GM18907 (cell line): Measurements from ENCODE around the gene NCAN.
"Not testable (repeated sequence)": the region's sequence is repeated elsewhere in the genome, so short reads cannot be mapped to it uniquely, and the experiment has no call there.

ENCODE experiments used
- ATAC-seq: cut with Tn5 transposase; IDR thresholded peaks from one replicate; pipeline ENCODE4 v1.9.1; 2021; ENCODE audit warnings: mild to moderate bottlenecking, moderate library complexity; ENCODE audit not compliant: unreplicated experiment

The NCAN gene

DNA sequence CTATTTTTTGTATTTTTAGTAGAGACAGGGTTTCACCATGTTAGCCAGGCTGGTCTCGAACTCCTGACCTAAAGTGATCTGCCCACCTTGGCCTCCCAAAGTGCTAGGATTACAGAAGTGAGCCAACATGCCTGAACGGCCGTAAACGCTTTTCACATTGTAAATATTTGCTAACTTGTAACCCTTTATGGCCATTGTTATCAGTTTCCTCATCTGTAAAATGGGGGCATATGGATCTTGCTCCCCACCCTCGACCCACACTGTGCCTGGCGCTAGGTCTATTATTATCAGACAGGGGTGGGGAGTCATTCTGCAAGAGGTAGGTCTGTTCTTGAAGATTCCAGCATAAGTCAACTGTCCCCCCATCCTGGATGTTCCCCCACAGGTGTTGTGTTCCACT, 11.9 kb downstream of the NCAN start:
- no peak for ATAC-seq

DNA sequence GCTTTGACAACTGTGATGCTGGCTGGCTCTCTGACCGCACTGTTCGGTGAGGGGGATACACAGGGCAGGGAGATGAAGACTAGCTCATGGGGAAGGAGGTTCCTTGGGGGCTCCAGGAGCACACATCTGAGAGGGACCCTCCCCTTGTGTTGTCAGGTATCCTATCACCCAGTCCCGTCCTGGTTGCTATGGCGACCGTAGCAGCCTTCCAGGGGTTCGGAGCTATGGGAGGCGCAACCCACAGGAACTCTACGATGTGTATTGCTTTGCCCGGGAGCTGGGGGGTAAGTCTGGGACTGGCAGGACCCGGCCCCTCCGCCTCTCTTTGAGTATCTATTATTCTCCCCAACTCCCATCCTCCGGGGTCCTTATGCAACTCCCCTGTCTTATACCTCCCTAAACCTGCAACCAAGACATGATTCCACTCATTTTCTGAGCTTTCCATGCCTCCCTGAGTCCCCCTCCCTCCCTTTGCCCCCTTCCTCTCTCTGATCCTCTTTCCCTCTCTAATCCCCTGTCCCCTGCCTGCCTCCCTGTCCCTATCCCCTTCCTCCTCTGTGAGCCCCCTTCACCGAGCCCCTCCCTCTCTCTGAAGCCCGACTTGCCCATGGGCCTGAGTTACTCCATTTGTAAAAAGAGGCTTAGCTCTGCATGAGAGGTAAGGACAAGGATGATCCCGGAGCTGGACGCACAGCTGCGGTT, 12.5 kb downstream of the NCAN start:
- no peak for ATAC-seq

DNA sequence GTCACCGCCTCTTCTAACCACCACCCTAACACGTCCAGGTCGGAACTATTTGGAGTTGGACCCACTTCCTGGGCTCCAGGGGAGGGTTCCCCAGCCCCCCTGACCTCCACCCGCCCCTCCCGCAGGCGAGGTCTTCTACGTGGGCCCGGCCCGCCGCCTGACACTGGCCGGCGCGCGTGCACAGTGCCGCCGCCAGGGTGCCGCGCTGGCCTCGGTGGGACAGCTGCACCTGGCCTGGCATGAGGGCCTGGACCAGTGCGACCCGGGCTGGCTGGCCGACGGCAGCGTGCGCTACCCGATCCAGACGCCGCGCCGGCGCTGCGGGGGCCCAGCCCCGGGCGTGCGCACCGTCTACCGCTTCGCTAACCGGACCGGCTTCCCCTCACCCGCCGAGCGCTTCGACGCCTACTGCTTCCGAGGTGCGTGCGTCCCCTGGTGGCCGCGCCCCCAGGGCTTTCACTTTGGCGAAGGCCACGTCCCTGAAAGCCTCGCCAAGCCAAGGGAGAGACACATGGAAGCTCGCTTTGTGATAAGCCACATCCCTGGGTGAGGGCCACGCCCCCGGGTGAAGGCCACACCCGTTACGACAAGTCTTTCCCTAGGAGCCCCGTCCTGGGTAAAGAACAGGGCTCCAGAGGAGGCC, 13.2 kb downstream of the NCAN start:
- peak; percentile 63 for ATAC-seq

DNA sequence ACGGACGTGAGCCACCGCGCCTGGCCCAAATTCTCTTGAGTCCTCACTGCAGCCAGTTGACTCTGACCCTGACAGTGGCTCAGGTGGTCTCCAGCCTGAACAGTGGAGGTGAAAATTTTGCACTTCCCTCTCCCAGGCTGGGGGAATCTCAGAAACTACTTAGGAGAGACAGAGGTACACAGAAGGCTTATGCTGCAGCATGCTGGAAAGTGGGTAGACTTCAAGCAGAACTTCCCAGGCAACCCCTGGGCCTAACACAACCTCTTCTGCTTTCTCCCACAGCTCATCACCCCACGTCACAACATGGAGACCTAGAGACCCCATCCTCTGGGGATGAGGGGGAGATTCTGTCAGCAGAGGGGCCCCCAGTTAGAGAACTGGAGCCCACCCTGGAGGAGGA, 14.4 kb downstream of the NCAN start:
- no peak for ATAC-seq

DNA sequence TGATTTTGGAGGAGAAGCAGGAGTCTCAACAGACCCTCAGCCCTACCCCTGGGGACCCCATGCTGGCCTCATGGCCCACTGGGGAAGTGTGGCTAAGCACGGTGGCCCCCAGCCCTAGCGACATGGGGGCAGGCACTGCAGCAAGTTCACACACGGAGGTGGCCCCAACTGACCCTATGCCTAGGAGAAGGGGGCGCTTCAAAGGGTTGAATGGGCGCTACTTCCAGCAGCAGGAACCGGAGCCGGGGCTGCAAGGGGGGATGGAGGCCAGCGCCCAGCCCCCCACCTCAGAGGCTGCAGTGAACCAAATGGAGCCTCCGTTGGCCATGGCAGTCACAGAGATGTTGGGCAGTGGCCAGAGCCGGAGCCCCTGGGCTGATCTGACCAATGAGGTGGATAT, 14.9 kb downstream of the NCAN start:
- no peak for ATAC-seq

DNA sequence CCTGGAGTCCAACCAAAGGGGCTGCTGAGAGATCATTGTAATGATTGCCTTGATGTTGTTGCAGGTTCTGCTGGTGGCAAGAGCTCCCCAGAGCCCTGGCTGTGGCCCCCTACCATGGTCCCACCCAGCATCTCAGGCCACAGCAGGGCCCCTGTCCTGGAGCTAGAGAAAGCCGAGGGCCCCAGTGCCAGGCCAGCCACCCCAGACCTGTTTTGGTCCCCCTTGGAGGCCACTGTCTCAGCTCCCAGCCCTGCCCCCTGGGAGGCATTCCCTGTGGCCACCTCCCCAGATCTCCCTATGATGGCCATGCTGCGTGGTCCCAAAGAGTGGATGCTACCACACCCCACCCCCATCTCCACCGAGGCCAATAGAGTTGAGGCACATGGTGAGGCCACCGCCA, 15.5 kb downstream of the NCAN start:
- no peak for ATAC-seq

DNA sequence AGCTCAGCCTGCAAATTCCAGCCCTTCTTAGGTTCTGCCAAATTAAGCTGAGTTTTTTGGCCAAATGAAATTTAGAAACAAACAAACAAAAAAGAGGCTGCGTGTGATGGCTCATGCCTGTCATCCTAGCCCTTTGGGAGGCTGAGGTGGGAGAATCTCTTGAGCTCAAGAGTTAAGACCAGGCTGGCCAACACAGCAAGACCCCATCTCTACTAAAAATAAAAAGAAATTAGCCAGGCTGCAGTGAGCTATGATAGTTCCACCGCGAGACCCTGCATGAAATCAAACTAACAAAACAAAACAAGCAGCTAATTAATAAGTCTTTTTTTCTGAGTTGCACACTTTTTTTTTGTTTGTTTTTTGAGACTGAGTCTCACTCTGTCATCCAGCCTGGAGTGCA, 17.9 kb downstream of the NCAN start:
- no peak for ATAC-seq

DNA sequence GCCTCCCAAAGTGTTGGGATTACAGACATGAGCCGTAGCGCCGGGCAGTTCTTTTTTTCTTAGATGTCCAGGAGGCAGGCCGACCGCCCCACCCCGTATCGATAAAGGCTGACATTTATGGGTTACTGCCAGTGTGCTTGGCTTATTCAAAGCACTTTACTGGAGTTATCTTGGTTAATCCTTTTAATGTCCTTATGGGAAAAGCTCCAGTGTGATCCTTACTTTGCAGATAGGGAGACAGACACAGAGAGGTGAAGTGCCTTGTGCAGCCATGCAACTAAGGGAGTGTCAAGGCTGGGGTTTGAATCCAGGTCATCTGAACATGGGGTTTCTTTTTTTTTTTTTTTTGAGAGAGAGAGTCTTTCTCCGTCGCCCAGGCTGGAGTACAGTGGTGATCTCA, 19.2 kb downstream of the NCAN start:
- ATAC-seq: no peak

DNA sequence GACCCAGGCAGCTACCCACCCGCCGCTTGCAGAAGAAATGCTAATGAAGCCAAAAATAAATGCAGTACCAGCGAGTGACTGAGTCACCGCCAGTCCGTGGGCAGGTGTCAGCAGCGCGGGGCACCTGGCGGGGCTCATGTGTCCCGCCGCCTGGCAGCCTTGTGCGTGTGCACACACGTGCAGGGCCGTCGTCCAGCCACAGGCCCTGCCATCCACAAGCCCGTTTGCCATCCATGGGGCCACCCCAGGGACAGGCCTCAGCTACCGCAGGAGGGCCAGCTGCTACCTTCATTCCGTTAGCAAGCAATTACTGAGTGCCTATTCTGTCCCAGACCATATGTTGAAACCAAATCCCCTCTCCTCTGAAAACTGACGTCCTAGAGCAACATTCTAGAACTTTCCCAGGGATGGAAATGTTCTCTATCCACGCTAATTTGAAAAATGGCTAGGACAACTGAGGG, 20.5 kb downstream of the NCAN start:
- no peak for ATAC-seq

DNA sequence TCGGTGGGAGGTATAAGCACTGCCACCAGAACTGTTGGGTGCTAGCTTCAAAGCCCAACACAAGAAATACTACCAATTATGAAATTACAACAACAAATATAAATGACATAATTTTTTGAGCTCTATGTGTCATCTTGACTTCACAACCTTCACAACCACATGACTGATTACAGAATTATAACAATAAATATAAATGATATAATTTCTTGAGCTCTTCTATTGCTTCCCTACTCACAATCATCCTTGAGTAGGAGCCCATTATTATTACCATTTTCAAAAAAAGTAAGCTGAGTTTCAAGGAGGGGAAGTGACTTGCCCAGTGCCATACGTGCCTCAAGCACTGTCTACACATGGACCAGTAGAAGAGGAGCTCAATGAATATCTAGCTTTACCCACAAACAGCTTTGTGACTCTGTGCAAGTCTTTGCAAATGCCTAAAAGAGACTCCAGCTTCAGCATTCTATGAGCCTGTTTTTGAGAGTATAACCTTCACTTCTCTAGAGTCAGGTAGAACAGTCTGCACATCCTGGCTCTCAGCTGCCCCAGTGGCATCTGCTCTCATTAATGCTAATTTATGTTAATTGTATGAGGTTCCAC, 22.6 kb downstream of the NCAN start:
- no peak for ATAC-seq

DNA sequence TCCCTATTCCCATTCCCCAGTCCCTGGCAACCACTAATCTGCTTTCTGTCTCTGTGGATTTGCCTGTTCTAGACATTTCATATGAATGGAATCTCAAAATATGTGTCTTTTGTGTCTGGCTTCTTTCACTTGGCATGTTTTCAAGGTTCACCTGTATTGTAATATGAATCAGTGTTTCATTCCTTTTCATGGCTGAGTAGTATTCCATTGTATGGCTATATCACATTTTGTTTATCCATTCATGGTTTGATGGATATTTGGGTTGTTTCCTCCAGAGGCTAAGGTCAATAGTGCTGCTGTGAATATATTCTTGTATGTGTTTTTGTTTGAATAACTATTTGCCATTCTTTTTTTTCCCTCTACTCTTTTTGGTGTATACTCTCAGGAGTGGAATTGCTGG, 24.4 kb downstream of the NCAN start:
- no peak for ATAC-seq

DNA sequence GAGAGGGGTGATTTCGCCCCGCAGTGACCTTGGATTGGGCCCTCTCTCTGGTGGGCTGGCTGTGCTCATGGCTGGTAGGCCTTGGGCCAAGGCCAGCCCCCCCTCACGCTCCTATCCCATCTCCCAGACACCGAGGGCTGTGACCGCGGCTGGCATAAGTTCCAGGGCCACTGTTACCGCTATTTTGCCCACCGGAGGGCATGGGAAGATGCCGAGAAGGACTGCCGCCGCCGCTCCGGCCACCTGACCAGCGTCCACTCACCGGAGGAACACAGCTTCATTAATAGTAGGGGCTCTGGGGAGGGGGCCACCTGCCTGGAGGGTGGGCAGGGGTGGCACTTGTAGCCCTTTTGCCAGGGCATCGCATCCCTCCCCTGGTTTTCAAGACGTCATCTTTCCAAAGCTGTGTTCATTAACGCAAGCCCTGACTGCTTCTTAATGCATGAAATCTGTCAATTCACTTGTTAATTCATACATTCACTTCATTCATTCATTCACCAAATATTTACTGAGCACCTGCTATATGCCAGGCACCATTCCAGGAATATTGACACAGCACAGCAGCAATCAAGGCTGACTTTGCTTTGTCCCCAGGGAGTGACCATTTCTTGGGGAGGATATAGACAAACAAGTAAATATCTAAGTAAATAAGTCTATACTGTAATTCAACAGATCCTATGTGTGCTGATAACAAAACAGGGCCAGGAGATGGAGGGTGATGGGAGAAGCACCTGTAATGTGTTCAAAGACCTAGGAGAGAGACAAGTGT, 26.6 kb downstream of the NCAN start:
- ATAC-seq: no peak

DNA sequence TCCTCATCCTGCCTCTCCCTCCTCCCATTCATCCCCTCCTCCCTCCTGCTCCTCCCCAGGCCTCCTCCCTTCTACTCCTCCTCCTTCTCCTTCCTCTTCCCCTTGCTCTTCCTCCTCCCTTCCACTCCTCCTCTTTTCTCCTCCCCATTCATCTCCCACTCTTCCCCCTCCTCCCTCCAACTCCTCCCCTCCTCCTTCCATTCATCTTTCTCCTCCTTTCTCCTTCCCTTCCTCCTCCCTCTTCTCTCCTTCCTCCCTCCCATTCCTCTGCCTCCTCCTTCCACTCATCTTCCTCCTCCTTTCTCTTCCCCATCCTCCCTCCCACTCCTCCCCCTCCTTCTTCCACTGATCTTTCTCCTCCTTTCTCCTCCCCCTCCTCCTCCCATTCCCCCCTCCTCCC, 27.9 kb downstream of the NCAN start:
- ATAC-seq: no peak

DNA sequence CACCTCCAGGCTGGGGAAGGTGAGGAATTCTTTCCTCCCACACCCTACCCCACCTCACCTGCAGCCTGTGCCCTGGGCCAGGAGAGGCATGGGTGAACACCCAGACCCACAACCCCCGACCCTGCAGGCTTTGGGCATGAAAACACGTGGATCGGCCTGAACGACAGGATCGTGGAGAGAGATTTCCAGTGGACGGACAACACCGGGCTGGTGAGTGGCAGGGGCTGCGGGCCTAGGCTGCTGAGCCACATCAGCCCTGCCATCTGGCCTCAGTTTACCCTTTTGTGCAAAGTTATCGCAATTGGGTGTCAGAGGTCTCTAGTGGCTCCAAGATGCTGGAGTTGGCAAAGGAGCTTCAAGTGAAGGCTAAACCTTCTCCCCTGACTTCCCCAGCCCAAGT, 28.7 kb downstream of the NCAN start:
- no peak for ATAC-seq

DNA sequence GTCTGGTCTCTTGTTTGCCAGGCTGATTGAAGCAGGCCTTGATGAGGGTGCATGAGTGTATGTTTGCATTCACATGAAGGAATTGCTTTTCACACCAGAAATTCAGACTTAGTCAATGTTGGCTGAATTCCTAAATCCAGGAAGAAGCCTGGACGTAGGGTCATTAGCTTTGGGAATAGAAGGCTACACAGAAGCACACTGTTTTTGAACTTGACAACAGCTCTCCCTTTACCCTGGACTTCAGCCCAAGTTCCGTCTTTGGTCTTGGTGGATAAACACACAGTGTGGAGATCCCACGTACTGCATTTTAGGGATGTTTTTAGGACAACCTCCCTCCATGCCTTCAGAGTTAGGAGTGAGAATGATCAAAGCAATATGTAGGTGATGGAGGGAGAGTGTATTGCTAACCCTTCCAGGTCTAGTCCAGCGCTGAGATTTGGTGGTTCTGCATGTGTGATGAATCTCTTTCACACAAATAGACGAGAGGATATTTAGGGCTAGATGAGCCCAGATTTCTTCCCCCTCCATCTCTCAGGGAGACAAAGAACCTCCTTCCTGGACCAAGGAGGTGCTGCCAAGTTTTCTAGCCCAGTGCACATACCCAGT, 38.5 kb downstream of the NCAN start:
- no peak for ATAC-seq

DNA sequence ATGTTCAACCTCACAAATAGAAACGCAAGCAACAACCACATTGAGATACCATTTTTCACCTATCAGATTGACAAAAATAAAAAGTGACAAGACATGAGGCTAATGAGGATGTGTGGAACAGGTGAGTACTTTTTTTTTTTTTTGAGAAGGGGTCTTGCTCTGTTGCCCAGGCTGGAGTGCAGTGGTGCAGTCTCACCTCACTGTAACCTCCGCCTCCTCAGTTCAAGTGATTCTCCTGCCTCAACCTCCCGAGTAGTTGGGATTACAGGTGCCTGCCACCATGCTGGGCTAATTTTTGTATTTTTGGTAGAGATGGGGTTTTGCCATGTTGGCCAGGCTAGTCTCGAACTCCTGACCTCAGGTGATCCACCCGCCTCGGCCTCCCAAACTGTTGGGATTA, 41.7 kb downstream of the NCAN start:
- ATAC-seq: not testable (repeated sequence)

DNA sequence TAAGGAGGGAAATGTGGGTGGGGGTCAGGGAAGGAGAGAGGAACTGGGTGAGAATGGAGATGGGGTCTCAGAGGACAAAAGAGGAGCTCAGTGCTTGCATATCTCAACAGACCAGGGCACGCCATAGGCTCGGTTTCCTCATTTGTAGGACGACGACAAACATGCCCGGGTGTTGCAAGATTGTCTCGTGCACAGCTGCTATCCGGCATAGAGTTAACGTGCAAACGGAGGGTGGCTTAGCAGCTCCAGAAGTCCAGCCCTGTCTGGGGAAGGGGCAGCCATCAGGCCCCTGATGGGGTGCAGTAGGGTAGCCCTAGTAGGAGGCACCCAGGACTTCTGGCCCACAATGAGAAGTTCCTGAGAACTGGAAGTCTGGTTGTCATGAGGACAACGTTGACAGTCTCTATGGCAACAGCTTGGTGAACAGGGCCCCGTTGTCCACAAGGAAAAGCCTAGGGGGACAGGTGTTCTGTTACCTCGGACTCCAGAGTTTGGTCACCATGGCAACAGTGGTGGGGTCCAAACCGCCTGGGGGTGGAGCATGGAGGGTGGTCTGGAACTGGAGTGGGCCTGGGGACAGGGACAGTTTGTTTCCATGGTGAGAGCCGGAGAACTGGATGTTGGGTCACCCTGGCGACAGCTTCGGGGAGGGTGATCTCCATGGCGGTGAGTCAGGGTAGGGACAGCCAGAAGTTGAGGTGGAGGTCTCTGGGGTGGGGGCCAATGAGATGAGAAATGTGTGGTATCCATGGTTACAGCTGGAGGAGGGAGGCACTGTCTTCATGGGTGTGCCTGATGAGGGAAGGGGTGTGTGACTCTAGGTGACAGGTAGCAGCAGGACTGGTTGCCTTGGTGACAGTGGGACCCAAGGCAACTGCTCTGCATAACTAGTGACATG, 44.6 kb downstream of the NCAN start:
- no peak for ATAC-seq

DNA sequence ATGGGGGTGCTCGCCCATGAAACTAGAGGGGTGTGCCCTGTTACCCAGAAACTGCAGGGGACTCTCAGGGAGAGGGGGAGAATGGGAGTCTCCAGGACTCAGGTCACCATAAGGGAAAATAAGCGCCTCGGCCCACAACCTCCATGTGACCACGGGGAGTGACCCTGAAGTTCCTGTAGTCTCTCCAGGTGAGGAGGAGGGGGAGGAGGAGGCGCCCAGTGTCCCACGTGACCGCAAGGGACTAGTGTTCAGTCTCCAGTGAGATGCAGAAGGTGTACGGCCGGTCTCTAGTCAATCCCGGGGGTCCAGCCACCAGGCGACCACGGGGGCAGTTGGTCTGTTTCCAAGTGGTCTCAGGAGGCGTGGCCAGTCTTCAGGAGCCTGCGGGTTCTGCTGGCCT, 45.4 kb downstream of the NCAN start:
- no peak for ATAC-seq

DNA sequence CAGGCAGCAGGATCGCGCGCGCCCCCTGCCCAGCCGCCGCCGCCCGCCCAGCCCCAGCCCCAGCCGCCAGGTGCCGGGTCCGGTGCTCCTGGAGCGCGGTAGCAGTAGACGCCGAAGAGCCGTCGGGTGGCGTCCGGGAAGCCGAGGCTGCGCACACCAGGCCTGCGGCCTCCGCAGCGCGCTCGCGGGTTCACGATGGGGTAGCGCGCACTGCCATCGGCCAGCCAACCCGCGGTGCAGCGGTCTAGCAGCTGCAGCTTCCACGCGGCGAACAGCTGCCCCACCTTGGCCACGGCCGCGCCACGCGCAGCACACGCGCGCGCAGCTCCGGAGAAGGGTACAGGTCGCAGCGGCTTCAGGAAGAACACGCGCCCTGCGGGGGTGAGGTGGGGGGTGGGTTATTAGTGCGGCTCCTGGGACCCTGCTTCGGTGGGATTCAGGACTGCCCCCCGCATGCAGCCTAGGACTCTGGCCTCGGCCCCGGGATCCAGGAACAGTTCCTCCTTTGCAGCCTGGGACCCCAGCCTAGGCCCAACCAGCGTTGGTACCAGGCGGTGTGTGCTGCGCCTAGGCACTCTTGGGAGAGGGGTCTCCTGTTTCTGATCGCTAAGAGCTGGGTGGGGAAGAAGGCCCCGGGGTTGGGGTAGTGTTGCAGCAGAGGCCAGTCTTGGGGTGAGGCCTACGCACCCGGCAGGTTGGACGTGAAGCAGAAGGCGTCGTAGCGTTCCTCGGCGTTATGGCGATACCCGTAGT, 46.3 kb downstream of the NCAN start:
- ATAC-seq: no peak
